Stimulated activated CD4-positive, alpha-beta T cell treated with anti-CD3 and anti-CD28 coated beads, Interleukin-1b, Interleukin-23, amount 100 ng/mL, for 24 hours (primary cell): ENCODE measurements around the gene MDC1.
A peak's percentile ranks its signal among the peaks of the same experiment; 100 is the strongest.

ENCODE experiments used
- DNase-seq, 4 experiments: peaks; one replicate each; pipeline ENCODE4 v3.0.0-alpha.2; 2020; ENCODE audit warnings: low read depth in 4 of 4, low spot score in 1 of 4

MDC1 gene

GRCh38 chr6:30707281-30707850, 9.7 kb downstream of the MDC1 start:
- DNase-seq, result no peak

DNA sequence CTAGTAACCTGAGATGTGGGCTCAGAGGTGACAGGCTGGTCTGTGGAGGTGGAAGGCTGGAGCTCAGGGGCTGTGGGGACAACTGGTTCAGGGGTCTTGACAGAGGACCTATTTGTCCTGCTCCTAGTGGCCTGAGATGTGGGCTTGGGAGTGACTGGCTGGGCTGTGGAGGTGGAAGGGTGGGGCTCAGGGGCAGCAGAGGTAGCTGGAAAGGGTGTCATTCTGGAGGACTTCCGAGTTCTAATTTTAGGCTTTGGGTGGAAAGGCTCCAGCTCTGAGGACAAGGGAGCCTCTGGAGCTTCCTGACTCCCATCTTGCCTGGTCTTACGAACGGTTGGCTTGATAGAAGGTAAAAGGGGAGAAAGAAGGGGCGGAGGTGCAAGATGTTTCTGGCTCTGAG, 11.5 kb downstream of the MDC1 start:
- no peak for DNase-seq

GRCh38 chr6:30703821-30704220, 13.3 kb downstream of the MDC1 start:
- no peak for DNase-seq

DNA sequence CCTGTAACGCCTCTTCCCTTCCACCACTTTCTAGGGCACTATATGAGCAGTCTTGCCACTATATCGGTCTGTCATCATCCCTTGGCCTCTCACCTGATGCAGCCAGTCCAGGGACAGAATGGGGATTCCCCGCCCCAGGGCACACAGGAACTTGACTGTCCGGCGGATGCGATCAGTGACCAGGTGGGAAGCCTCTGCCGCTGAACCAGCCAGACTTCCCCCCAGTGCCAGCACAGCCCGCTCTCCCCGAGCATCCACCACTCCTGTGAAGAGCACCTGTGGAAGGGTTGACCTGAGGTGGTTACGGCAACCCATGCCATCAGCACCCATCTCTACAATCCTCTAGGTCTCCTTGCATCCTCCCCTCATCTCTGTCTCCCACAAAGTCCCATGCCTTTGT, 14.1 kb downstream of the MDC1 start:
- DNase-seq, result no peak

GRCh38 chr6:30700340-30700739, 16.7 kb downstream of the MDC1 start:
- DNase-seq, result no peak

DNA sequence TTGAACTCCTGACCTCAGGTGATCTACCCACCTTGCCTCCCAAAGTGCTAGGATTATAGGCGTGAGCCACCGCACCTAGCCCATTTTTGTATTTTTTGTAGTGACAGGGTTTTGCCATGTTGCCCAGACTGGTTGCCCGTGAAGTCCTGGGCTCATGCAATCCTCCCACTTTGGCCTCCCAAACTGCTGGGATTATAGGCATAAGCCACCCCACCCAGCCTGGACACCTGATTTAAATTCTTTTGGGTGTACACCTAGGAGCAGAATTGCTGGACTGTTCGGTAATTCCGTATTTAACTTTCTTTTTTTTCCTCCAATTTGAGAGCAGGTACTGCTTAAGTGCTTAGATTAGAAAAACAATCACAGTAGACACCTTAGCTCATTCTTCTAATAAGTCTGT, 20.6 kb downstream of the MDC1 start:
- no peak for DNase-seq

DNA sequence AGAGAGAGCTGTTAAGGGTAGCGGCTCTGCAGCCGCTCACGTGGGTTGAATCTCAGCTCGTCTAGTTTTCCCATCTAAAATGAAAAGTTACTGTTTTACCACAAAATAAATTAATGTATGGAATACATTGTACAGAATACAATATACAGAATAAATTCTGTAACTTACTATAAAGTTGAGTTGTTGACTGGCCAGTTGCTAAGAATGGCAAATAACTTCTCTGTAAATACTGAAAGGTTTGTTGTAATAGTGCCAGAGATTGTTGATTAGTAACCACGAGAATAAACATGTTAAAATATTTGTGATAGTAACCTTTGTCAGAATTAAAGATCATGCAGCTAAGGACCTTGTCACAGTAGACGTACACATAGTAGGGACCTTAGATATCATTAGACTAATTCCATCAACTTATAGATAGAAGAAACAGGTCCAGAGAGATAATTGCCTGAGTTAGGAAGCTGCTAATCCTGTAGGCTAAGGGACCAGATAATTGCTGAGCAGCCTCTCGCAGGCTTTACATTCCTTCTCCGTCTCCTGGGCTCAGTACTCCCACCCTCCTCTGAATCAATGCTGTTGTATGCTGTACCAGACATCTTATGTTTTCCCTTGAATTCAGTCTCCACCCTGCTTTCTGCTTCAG, 25.8 kb downstream of the MDC1 start:
- DNase-seq, result no peak

DNA sequence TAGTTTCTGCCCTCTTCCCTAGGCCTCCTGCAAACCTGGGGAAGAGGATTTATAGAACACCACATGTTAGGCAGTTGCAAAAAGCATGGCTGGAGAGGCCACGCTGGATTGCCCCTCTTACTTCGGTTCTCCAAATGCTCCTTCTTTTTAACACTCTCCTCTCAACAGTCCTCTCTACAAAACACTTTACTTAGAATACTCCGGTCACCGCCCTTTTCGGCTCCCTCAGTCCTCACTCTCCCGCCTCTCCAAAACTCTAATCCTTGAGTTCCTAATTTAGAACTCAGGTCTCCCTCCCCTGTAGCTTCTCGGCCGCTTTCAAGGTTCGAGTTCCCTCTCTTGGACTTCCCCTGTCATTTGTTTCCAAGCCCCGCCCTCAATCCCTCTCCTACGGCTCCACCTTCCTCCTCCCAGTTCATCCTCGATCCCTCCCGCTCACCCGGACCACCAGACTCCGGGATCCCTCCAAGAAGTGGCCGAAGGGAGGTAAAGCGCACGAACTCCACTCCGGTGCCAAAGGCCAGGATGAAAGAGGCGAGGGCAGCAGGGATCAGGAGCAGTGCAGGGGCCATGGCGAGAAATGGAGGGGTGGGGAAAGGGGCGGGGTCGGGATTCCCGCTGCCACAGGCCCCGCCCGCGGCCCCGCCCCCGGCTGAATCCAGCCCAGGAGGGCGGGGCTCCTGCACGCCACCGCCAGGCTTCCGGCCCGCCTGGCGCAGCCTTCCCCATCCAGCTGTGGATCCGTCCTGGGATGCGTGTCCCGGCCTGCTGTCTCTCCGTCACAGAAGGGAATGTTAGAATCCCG, 26.5 kb downstream of the MDC1 start, which contains the start of gene NRM:
Gene NRM, minus strand, starts transcription at position 582 of the 805 bp plus-strand sequence. Its CDS starts 10 bp downstream, at position 572.
- peak; percentile 54 to 76 (median 70) for DNase-seq

- no peak for DNase-seq
Observed at GRCh38 chr6:30689985-30690384, 27.1 kb downstream of the MDC1 start.

GRCh38 chr6:30689022-30689865, 27.8 kb downstream of the MDC1 start:
- DNase-seq, result no peak

DNA sequence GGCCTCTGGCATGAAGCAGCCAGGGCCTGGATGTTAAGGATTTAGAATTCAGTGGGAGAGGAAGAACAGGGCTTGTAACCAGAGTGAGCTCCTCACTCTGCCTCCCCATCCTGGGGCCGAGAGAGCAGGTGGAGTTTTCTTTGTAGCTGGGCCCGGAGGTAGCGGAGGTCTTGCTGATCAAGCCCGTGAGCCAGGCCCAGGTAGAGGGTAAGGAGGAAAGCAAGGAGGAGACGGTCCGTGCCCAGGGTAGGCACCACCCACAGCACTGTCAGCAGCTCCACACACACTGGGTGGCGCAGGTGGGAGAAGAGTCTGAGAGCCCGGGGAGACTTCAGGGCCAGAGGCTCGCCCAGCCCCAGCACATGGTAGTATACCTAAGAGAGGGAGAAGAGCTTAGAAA, 28.5 kb downstream of the MDC1 start:
- no peak for DNase-seq

DNA sequence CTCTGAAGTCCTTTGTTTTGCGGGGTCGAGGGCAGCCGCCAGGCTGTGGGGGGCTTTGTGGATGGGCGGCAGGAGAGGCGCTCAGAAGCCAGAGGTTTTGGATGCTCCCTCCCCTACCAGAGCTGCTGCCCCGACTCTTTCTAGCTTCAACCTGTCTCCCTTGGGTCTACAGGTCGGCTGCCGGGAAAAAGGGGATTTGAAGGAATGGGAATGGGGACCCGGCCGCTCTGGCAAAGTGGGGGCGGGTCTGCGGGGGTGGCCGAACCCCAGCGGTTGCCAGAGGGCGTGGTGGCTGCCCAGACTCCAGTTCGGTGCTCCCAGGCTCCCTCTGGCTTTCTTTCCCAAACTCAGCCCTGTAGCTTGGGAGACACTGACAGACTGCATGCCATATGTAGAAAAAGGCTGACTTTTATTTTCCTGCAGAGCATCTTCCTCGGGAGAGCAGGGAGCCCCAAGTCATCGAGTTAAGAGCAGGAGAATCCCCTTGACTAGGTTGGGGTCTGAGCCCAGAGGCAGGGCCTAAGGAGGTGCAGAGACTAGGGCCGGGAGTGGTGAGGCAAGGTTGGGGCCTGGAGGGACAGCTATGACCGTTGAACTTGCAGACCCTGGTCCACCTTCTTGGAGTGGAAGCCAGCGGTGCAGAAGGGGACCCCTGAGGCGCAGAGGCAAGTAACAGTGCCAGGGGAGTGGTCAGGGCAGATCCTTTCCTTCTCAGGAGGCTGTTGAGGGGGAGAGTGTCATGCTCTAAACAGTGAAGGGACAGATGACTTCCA, 29.2 kb downstream of the MDC1 start:
- no peak for DNase-seq

DNA sequence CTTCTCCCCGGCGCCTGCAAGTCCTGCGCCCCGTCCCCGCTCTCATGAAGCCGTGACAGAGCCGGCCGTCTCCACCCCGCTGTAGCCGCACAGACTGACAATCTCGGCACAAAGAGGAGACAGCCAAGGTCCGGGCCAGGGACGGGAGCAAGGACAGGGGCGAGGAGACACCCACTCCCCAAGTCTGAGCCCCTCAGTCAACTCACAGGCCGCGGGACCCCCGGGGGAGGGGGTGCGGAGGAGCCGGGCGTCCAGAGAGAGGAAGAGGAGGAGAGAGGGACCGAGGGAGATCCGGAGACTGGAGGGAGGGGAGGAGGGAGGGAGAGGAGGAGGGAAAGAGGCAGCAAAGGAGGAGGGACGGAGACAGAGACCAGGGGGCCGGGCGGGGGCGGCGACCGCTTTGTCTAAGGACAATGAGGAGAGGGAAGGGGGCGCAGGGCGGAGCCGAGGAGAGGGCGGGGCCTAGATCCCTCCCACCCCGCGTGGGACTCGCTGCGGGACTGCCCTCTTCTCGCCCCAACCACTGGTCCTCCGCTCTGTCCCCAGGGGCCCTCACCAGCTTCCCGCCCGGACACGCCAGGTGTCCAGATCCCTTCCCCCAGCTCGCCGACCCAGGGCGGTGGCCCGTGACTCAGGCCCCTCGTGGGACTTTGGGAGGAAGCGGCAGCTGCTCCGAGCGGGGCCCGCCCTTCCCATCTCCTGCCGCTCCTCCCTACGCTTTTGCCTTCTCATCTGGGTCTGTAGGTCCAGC, 30.0 kb downstream of the MDC1 start:
- DNase-seq, result peak in 3 of 4 experiments; percentile 54 to 91 (median 73)

GRCh38 chr6:30686009-30686907, 30.8 kb downstream of the MDC1 start, which contains the start of gene PPP1R18:
PPP1R18 (minus strand) TSS chr6:30686645; CDS start chr6:30686018, 627 bp downstream.
- peak; percentile 59 to 88 (median 70) for DNase-seq

DNA sequence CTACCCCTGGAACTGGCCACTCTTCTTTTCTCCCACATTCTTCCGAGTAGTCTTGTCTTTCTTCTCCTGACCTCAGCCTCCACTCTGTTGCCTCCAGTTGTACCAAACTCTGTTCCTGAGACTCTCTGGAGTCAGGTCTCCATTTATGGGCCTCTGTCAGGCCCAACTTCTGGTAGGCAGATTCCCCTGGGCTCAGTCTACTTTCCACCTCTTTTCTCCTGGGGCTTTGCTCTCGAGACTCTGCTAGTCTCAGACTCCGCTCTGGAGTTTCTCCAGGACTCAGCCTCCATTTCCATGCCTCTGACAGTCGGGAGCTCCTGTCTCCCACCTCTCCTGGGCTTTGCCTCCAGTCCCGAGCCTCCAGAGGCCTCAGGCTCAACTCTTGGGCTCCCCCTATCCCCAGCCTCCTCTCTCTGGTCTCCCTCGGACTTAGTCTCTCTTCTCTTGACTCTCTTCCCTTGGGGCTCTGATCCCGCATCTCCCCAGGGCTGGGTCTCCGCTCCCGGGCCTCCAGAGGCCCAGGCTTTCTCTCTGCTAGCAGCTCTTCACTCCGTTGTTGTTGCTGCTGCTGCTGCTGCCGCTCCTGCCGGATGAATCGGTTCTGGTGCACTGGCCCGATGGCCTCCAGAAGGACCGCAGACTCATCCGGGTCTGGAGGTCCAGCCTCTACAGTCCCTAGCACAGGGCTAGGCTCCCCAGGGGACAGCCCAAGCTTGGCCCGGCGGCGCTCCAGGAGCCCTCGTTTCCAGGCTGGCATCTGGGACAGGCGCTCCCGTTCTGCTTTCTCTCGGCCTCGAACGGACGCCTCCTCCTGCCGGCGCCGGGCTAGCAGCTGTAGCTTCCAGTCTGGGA, 31.7 kb downstream of the MDC1 start:
- DNase-seq, result no peak

- DNase-seq, result no peak
Observed at GRCh38 chr6:30684386-30685156, 32.5 kb downstream of the MDC1 start.

DNA sequence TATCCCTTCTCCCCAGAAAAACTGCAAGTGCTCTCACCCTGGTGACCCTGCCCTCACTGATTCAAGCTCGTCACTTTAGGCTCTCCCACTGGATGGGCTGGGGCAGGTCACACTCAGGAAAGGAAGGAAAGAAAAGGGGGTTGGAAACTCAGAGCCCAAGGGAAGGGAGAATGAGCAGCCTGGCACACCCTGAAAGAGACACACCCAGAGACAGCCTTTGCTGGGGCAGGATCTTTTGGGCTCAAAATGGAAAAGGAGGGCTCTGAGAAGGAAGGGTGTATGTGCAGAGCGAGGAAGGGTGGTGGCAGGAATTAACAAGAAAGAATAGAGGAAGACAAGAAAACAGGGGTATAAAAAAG, 33.1 kb downstream of the MDC1 start:
- no peak for DNase-seq
